ENCODE data around the gene B4GALNT2. TPM values are rescaled to one million over a fixed set of nuclear protein-coding genes. Genes with fewer than 3 reads are reported as not detected.
"Not testable (repeated sequence)": the region's sequence is repeated elsewhere in the genome, so short reads cannot be mapped to it uniquely, and the experiment has no call there.

B4GALNT2 gene
- total RNA-seq, 1 donor from 2014 or later, result 0.60 TPM

GRCh38 chr17:49121696-49122292, 10.8 kb upstream of the B4GALNT2 start:
- Mint-ChIP-seq H3K27me3 (peaks cover 29% of the 10 kb centered on the region), H3K36me3 (no peaks in the 10 kb centered on the region), H3K4me1 (ENCODE audit: unreplicated experiment) (no peaks in the 10 kb centered on the region), H3K9me3 (no peaks in the 10 kb centered on the region), H3K27ac (no peak overlapping the region), H3K4me3 (no peak overlapping the region)
- no peak for TF ChIP-seq CTCF (conservative IDR thresholded peaks at IDR 0.05)
- DNase-seq (ENCODE audit: extremely low spot score, unreplicated experiment), result no peak

- Mint-ChIP-seq H3K27me3 (peaks cover 28% of the 10 kb centered on the region), H3K4me3 (no peak overlapping the region), H3K27ac (no peak overlapping the region), H3K9me3 (no peaks in the 10 kb centered on the region), H3K36me3 (no peaks in the 10 kb centered on the region), H3K4me1 (ENCODE audit: unreplicated experiment) (no peaks in the 10 kb centered on the region)
- no peak for DNase-seq (ENCODE audit: extremely low spot score, unreplicated experiment)
- no peak for TF ChIP-seq CTCF (conservative IDR thresholded peaks at IDR 0.05)
These were observed 10.0 kb upstream of the B4GALNT2 start for GRCh38 chr17:49122566-49122965.

GRCh38 chr17:49123061-49123460, 9.5 kb upstream of the B4GALNT2 start:
- H3K4me3 Mint-ChIP-seq, result no peak overlapping the region
- no peaks in the 10 kb centered on the region for H3K4me1 Mint-ChIP-seq (ENCODE audit: unreplicated experiment)
- no peak overlapping the region for H3K27ac Mint-ChIP-seq
- H3K9me3 Mint-ChIP-seq, result no peaks in the 10 kb centered on the region
- peaks cover 2% of the 10 kb centered on the region for H3K36me3 Mint-ChIP-seq
- DNase-seq (ENCODE audit: extremely low spot score, unreplicated experiment), result no peak
- no peak for TF ChIP-seq CTCF (conservative IDR thresholded peaks at IDR 0.05)
- H3K27me3 Mint-ChIP-seq, result peaks cover 28% of the 10 kb centered on the region

- Mint-ChIP-seq H3K4me3 (no peak overlapping the region), H3K4me1 (ENCODE audit: unreplicated experiment) (no peaks in the 10 kb centered on the region), H3K27ac (no peak overlapping the region), H3K9me3 (peaks cover 3% of the 10 kb centered on the region), H3K36me3 (peaks cover 8% of the 10 kb centered on the region), H3K27me3 (peaks cover 45% of the 10 kb centered on the region)
- TF ChIP-seq CTCF (conservative IDR thresholded peaks at IDR 0.05), result no peak
- DNase-seq (ENCODE audit: extremely low spot score, unreplicated experiment), result no peak
These were observed 7.1 kb upstream of the B4GALNT2 start for GRCh38 chr17:49125449-49125848.

- H3K36me3 Mint-ChIP-seq; H3K9me3 Mint-ChIP-seq; H3K4me3 Mint-ChIP-seq; H3K27ac Mint-ChIP-seq; DNase-seq (ENCODE audit: extremely low spot score, unreplicated experiment); H3K4me1 Mint-ChIP-seq (ENCODE audit: unreplicated experiment): not testable (repeated sequence)
- peaks cover 51% of the 10 kb centered on the region for H3K27me3 Mint-ChIP-seq
These were observed 6.2 kb upstream of the B4GALNT2 start for GRCh38 chr17:49126183-49126859.

- not testable (repeated sequence) for H3K4me3 Mint-ChIP-seq; H3K36me3 Mint-ChIP-seq; H3K4me1 Mint-ChIP-seq (ENCODE audit: unreplicated experiment); H3K9me3 Mint-ChIP-seq; H3K27ac Mint-ChIP-seq; DNase-seq (ENCODE audit: extremely low spot score, unreplicated experiment)
- H3K27me3 Mint-ChIP-seq, result peaks cover 69% of the 10 kb centered on the region
These were observed 3.1 kb upstream of the B4GALNT2 start for GRCh38 chr17:49129359-49129950.

Data from type B pancreatic cell (in vitro differentiated cells).